Measurements from ENCODE around the gene UNC79.
"Not testable (repeated sequence)": the region's sequence is repeated elsewhere in the genome, so short reads cannot be mapped to it uniquely, and the experiment has no call there.

UNC79 gene

DNA sequence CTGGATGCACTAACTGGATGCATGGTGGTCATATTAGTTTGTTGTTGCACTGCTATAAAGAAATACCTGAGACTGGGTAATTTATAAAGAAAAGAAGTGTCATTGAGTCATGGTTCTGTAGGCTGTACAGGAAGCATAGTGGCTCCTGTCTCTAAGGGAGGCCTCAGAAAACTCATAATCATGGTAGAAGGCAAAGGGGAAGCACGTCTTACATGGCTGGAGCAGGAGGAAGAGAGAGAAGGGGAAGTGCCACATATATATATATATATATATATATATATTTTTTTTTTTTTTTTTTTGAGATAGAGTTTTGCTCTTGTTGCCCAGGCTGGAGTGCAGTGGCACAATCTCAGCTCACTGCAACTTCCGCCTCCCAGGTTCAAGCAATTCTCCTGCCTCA lies 62.9 kb downstream of the UNC79 start:
- peak; percentile 39 to 76 (median 67) for DNase-seq

DNA sequence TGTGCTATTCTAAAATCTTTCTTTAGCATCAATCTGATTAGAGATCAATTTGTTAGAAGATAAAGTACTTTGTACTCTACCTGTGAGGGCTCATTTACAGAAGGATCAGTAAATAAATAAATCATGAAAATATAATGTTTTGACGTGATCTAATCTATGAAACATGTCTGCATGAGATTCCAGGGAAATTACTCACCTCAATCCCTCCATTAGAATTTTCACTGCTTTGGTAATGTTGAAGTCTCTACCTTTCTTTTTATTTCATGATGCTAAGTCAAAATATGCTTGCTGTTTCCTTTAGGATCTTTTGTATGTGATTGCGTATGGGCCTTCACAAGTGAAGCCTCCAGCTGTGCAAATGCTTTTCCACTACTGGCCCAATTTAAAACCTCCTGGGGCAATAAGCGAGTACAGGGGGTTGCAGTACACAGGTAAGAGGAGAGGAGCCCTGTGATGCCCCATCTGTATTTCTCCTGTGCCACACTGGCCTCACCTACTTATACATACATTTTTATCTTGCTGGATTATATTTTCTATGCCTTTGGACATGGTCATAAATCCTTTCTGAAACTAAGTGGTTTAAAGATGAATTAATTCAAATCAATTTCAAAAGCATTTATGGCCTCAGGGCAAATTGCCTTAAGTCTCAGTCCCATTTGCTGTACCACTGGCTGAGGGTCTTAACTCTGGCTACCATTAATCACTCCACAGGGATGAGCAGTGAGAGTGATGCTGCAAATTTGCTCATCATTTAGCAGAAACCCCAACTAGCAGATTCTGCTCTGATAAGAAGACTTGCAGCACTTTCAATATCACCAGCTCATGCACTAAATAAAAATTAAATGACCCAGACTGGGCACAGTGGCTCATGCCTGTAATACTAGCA lies 66.4 kb downstream of the UNC79 start:
- DNase-seq = no peak

DNA sequence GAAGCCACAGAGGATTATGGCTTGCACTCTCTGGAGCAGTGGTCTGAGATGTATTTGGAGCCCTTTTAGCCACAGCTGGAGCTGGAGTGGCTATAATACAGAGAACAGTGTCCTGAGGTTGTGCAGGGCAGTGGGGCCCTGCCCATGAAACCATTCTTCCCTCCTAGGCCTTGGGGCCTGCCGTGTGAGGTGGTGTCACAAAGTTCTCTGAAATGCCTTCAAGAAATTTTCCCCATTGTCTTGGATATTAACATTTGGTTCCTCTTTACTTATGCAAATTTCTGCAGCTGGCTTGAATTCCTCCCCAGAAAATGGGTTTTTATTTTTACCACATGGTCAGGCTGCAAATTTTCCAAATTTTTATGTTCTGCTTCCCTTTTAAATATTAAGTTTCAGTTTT lies 79.3 kb downstream of the UNC79 start:
- DNase-seq = peak; percentile 15 to 71 (median 62)

DNA sequence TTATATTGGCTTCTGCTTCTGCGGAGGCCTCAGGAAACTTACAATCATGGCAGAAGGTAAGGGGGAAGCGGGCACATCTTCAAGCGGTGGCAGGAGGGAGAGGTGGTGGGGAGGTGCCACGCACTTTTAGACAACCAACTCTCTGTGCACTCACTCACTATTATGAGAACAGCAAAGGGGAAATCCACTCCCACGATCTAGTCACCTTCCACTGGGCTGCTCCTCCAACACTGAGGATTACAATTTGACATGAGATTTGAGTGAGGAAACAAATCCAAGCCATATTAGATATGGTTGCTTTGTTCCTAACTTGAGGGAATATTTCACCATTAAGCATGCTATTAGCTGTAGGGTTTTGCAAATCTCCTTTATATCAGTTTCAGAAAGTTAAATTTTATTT lies 80.3 kb downstream of the UNC79 start:
- DNase-seq = peak in 3 of 4 experiments; percentile 13 to 34 (median 20)

DNA sequence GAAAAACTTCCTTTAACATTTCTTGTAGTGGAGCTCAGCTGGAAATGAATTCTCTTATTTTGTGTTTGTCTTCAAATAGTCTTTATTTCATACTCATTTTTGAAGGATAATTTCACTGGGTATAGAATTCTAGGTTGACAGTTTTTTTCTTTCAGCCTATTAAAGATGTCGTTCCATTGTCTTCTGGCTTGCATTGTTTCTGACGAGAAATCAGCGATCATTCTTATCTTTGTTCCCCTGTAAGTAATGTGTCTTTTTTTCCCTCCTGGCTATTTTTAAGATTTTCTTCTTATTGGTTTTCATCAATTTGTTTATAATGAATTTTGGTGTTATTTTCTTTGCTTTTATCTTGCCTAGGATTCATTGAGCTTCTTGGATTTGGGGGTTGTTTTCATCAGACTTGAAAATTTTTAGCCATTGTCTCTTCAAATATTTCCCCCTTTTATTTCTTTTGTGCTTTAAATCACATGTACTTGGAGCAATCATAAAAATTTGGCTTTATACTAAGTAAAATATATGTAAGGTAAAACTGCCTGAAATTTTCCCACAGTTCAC lies 89.4 kb downstream of the UNC79 start:
- DNase-seq = no peak

DNA sequence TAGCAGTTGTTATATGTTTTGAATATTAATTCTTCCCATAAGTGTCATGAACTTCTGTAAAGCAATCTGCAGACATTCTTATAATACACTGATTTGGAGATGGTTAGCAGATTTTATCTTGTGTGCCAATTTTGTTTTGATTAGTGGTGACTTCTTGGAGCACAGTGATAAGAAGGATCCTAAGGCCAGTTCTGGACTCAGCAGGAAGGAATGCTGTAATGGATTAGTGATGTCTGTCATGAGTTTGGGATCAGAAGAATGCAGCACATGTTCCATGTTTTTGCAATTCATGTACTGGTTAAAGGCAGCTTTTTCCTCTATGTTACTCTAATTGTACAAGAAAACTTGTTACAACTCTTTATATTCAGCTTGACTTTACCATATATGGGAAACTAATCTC lies 91.5 kb downstream of the UNC79 start:
- DNase-seq = no peak

DNA sequence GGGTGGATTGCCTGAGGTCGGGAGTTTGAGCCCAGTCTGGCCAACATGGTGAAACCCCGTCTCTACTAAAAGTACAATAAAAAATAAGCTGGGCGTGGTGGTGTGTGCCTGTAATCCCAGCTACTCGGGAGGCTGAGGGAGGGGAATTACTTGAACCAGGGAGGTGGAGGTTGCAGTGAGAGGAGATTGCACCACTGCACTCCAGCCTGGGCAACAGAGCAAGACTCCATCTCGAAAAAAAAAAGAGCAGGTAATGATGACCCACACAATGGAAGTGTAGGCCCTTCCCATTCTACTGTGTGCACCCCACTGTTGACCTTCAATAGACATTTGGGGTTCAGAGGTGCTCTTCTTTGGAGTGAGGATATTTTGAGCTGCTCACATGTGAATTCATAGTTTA lies 94.5 kb downstream of the UNC79 start:
- DNase-seq = not testable (repeated sequence)

DNA sequence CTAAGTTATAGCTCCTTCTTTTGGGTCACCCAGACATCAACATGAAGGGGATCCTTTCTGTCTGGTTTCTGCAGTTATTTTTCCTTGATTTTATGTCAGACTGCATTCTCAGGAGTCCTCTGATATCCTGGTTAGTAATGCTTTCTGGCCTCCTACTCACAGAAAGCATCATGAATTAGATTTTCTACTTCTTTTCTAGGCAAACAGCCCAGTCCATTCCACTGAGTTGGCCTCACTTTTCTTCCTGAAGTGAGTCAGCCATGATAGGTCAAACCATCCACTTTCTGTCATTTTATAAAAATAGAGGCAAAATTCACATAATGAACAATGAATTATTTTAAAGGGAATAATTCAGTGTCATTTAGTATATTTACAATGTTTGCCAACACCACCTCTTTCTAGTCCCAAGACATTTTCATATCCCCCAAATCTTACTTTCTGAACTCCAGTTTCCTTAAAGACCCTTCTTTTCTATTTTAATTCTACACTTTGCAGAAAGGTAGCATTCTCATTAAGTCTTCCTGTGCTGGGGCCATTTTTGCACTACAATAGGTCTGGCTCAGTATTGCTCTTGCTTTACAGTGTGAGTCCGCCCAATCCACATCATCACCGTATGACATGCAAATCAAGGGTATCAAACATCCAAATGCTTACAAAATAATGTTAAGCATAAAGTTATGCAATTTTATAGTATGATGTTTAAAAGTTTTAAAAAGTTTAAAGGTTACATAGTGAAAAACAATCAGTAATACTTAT lies 95.1 kb downstream of the UNC79 start:
- no peak for DNase-seq

DNA sequence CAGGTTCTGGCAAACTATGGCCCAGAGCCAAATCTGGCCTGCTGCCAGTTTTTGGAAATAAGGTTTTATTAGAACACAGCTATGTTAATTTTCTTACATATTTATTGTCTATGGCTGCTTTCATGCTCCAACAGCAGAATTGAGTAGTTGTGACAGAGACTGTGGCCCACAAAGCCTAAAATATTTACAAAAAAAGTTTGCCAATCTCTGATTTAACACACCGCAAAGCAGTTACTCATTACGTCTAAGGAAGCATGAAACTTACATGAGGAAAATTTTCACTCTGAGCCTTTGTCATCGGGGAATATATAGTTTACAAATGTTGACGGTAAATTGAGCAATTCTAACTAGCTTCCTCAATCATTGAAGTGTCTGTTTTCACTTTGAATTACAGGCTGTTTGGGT lies 96.5 kb downstream of the UNC79 start:
- DNase-seq = peak; percentile 53 to 96 (median 82)

DNA sequence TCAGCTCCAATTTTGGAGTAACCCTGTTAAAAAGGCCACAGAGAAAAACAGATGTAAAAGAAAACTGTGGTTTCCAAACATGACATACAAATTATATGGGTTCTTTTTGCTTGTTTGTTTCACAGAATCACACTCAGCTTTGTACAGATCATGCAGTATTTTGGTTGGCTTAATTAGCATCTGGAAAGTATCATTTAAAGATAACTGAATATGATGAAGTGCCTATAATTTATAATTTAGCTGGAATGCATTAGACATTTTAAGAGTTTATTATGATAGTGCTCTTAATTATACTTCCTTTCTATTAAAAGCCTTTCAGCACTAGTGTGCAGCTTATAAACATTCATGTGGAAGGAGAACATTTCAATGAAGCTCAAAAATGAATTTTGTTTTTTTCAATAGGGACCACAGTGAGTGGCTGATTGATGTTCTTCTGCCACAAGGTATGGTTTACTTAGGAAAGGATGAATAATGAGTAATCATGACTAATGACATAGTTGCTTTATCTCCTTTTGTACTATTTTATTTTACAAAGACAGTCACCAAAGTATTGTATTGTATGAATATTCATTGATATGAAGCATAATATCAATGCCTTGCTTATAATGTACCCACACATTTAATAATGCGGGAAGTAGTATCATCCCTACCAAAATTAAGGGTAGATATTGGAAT lies 98.3 kb downstream of the UNC79 start:
- DNase-seq = no peak

DNA sequence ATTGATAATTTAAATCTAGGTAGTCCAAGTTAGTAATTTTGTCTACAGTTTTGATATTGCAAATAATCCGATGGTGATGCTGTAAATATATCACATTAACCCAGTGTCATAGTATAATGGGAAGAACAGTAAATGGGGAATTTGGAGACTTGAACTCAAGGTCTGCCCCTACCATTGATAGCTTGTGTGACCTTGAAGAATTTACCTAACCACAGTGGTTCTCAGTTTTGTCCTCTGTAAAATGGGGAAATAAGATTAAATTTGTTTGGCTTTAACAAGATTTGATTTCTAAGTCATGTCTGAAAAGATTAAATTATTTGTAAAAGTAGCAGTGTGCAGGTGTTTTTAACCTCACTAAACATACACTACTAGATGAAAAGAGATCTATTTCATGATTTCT lies 100.9 kb downstream of the UNC79 start:
- DNase-seq = no peak

DNA sequence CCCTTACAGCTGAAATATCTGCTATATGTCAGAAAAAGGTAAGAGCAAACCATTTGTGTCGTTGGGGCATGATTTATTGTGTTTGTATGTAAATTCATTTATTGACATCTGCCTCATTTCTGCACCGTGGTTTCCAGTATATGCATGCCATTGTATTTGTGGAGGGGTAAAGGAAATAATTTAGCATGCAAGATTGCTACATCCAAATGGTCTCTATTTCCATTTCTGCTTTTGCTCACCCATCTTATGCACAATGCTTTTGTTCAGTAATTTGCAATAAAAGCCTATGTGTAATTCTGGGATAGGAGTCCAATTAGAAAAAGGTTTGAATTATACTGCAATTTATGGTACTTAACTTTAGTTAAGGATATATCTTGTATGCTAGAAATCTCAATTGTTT lies 101.8 kb downstream of the UNC79 start:
- peak; percentile 22 to 66 (median 42) for DNase-seq

DNA sequence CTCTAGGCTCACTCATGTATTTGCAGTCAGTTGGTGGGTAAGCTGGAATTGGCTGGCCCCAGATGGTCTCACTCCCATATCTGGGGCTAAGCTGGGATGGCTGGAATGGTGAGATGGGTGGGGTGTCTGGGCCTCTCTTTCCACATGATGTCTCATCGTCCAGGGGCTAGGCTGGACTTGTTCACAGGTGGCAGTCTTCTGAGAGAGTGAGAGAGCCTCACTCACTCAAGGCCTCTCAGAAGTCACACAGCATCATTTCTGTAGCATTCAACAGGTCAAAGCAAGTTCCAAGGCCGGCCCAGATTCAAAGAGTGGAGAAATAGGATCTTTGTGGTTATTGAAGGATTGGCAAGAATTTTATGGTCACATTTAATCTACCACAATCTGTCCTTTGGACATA lies 102.7 kb downstream of the UNC79 start:
- DNase-seq = no peak

DNA sequence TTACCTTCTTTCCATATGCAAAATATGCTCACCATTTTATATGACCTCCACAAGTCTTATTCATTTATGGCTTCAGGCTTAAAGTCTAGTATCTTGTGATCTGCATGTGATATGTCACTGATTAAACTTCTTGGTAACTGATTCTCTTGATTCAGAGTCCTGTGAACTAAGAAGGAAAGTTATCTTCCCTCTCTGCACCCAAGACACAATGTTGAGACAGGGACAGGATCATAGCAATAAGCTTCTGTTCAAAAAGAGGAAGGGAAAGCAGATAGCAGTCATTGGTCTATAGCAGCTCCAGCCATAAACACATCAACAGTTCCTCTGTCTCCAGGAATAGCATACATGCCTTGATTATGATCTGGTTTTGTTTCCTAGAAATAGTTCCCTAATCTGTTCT lies 103.1 kb downstream of the UNC79 start:
- DNase-seq = peak; percentile 76 to 94 (median 84)

DNA sequence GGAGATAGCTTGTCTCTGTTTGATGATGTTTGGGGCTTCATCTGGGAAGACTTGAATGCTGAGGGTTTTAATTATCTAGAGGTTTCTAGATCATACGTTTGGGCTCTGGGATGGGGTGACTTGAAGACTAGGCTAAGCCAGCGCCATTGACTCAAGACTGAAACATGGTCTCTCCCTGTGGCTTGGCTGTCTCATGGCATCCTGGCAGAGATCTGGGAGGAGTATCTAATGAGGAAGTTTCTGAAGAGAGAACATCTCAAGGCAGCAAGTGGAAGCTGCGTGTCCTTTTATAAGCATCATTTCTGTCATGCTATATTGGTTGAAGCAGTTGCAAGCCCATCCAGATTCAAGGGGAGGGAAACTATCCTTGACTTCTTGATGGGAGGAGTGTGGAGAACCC lies 104.8 kb downstream of the UNC79 start:
- DNase-seq = peak; percentile 27 to 55 (median 42)

DNA sequence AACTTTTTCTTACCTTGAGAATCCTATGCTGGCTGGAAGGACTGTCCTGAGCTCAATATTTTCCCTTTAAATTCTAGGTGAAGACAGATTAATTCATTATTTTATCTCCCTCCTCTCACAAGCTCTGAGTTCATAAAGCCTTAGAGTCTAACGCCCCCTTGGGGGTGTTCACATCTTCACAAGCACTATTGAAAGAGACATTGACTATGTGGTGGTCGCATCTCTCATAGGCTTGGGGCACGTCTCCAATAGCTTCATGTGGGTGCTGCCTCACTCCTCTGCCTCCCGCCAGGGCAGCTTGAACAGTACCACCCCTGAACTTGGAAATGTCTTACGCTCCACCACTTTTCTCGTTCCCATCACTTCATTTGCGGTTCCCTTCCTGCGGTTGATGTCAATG lies 106.2 kb downstream of the UNC79 start:
- peak; percentile 19 to 55 (median 37) for DNase-seq

DNA sequence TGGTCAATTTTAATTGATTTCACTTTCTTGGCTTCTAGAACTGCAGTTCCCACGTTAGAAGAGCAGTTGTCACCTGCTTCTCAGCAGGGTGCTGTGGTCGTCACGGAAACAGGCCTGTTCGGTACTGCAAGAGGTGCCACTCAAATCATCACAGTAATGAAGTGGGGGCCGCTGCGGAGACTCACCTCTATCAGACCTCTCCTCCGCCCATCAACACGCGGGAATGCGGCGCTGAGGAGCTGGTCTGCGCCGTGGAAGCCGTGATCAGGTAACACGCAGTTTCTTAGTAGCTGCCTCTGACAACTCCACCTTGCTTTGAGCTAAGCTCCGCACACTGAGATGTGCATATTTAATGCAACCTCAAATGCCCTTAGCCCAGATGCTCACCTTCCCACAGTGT lies 107.2 kb downstream of the UNC79 start:
- no peak for DNase-seq

DNA sequence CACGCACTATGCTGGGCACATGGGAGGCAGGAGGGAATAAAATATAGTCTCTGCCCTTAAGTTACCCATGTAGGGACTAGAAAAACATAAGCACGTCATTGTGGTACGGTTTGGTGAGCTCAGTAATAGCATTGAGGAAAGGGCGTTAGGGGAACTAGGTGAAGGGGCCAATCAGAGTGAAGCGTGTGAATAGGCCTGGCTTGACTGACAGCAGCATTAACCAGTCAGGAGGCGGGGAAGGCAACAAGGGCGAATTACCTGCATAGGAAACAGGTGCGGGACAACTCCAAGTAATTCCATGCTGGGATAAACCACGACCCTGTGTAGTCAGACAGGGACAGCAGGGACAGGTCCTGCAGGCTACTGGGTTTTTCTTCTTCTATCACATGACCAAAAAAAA lies 107.7 kb downstream of the UNC79 start:
- DNase-seq = peak in 1 of 4 experiments; percentile 20

DNA sequence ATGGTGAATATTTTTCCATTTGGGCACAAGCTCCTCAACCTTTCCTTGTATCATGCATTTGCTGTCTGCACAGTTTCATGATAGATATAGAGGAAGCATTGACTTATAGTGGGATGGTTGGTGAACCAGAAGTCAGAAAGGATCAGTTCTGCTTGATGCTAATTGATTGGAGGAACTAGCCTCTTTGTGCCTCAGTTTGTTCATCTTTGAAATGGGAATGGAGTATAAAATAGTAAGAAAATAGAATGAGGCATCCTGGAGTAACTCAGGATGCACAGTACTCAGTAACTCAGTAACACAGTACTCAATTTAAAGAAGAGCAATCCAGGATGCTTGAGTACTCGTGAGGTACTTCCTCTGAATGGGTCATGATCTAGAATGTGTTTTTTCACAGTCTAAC lies 109.5 kb downstream of the UNC79 start:
- no peak for DNase-seq

DNA sequence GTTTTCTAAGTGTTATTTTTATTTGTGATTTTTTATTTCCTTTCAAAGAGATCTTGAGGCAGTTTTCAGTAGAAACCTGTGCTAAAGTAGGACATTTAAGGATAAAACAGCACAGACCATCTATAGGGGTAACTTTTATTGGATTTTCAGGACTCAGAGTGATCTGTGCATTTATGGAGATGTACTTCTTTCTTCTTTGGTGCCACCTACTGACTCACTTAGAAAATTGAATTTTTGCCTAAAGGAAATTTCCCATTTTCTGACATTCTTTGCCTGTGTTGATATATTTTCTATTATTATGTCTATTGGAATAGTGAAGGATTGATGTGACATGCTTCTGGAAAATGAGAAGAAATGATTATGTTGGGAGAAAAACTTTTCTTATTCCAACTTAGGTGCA lies 113.0 kb downstream of the UNC79 start:
- peak in 2 of 4 experiments; percentile 51 to 71 for DNase-seq

DNA sequence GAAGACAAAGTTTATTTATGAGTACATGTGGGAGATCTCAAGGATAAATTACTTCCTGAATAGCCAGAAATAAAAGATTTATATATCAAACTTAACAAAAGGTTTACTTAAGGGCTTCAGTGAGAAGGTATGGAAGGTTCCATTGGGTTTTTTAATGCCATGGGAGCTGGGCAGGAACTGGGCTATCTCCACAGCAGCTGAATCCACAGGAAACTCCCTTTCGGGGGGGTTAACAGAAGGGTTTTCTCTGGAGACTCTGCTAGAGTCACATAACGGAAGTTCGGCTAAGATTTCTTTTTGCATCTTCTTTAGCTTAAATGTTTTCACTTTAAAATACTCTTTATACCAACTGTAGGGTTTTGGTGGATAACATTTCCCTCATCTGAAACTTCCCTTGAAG lies 113.5 kb downstream of the UNC79 start:
- no peak for DNase-seq

DNA sequence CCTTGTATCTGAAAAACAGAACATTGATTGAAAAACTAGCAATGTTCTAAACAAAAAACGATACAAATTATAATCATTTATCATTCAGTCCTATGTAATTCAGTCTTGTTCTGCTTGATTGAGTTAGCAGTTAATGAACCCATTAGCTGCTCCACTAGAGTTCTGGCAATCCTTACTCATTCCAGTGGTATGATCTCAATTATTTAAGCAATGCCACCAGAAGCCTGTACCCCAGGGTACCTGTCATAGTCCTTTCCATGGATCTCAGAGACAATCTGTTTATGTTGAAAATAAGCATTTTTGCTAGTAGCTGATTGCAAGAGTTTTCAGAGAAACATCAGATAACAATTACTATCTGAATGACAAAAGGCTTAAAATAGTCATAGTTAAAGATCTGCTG lies 115.9 kb downstream of the UNC79 start:
- no peak for DNase-seq

Measured in suppressor macrophage (primary cell).